Measurements from ENCODE around the gene DIP2B.
"Not testable (repeated sequence)": the region's sequence is repeated elsewhere in the genome, so short reads cannot be mapped to it uniquely, and the experiment has no call there.

Gene DIP2B

GRCh38 chr12:50672158-50672557 is 167.4 kb downstream of the DIP2B start:
- Histone ChIP-seq H3K27ac (no peak overlapping the region), H3K9me3 (ENCODE audit: low read depth, low read length) (no peaks in the 10 kb centered on the region), H3K36me3 (ENCODE audit: insufficient read depth, low read length) (no peaks in the 10 kb centered on the region), H3K4me3 (no peak overlapping the region), H3K9ac (ENCODE audit: insufficient read length) (no peak overlapping the region)
- TF ChIP-seq FOXP2 (optimal IDR thresholded peaks at IDR 0.05; ENCODE audit: control extremely low read depth, extremely low read length, insufficient read depth) (no peak), POLR2AphosphoS5 (IDR thresholded peaks at IDR 0.05; ENCODE audit: borderline replicate concordance, low read depth, low read length) (no peak)
- no peak for DNase-seq (ENCODE audit: low read depth, low spot score)

- DNase-seq (ENCODE audit: low read depth, low spot score), result no peak
- Histone ChIP-seq H3K27ac (no peak overlapping the region), H3K36me3 (ENCODE audit: insufficient read depth, low read length) (no peaks in the 10 kb centered on the region), H3K9ac (ENCODE audit: insufficient read length) (no peak overlapping the region), H3K9me3 (ENCODE audit: low read depth, low read length) (no peaks in the 10 kb centered on the region), H3K4me3 (no peak overlapping the region)
- TF ChIP-seq EZH2 (IDR thresholded peaks at IDR 0.05) (no peak), POLR2AphosphoS5 (IDR thresholded peaks at IDR 0.05; ENCODE audit: borderline replicate concordance, low read depth, low read length) (no peak), FOXP2 (optimal IDR thresholded peaks at IDR 0.05; ENCODE audit: control extremely low read depth, extremely low read length, insufficient read depth) (no peak)
Observed at GRCh38 chr12:50676756-50677155, 172.0 kb downstream of the DIP2B start.

GRCh38 chr12:50677858-50678257 is 173.1 kb downstream of the DIP2B start:
- Histone ChIP-seq H3K27ac (no peak overlapping the region), H3K9ac (ENCODE audit: insufficient read length) (no peak overlapping the region), H3K36me3 (ENCODE audit: insufficient read depth, low read length) (no peaks in the 10 kb centered on the region), H3K9me3 (ENCODE audit: low read depth, low read length) (no peaks in the 10 kb centered on the region), H3K4me3 (no peak overlapping the region)
- no peak for TF ChIP-seq POLR2AphosphoS5 (IDR thresholded peaks at IDR 0.05; ENCODE audit: borderline replicate concordance, low read depth, low read length)
- TF ChIP-seq FOXP2 (optimal IDR thresholded peaks at IDR 0.05; ENCODE audit: control extremely low read depth, extremely low read length, insufficient read depth), result no peak
- TF ChIP-seq EZH2 (IDR thresholded peaks at IDR 0.05), result no peak
- no peak for DNase-seq (ENCODE audit: low read depth, low spot score)

- H3K36me3 ChIP-seq (ENCODE audit: insufficient read depth, low read length), result no peaks in the 10 kb centered on the region
Observed at GRCh38 chr12:50678650-50679365, 174.0 kb downstream of the DIP2B start.

GRCh38 chr12:50679612-50680011 is 174.8 kb downstream of the DIP2B start:
- Histone ChIP-seq H3K4me3 (no peak overlapping the region), H3K36me3 (ENCODE audit: insufficient read depth, low read length) (no peaks in the 10 kb centered on the region), H3K9ac (ENCODE audit: insufficient read length) (no peak overlapping the region), H3K9me3 (ENCODE audit: low read depth, low read length) (no peaks in the 10 kb centered on the region), H3K27ac (no peak overlapping the region)
- TF ChIP-seq FOXP2 (optimal IDR thresholded peaks at IDR 0.05; ENCODE audit: control extremely low read depth, extremely low read length, insufficient read depth) (no peak), POLR2AphosphoS5 (IDR thresholded peaks at IDR 0.05; ENCODE audit: borderline replicate concordance, low read depth, low read length) (no peak), EZH2 (IDR thresholded peaks at IDR 0.05) (no peak)
- DNase-seq (ENCODE audit: low read depth, low spot score), result no peak

More at GRCh38 chr12:50678650-50679365, 174.0 kb downstream of the DIP2B start:
- TF ChIP-seq EZH2 (IDR thresholded peaks at IDR 0.05) (no peak), FOXP2 (optimal IDR thresholded peaks at IDR 0.05; ENCODE audit: control extremely low read depth, extremely low read length, insufficient read depth) (no peak), POLR2AphosphoS5 (IDR thresholded peaks at IDR 0.05; ENCODE audit: borderline replicate concordance, low read depth, low read length) (no peak)
- Histone ChIP-seq H3K4me3 (no peak overlapping the region), H3K9me3 (ENCODE audit: low read depth, low read length) (no peaks in the 10 kb centered on the region), H3K27ac (no peak overlapping the region), H3K9ac (ENCODE audit: insufficient read length) (no peak overlapping the region)
- no peak for DNase-seq (ENCODE audit: low read depth, low spot score)

GRCh38 chr12:50681064-50681463 is 176.3 kb downstream of the DIP2B start:
- not testable (repeated sequence) for H3K9me3 ChIP-seq (ENCODE audit: low read depth, low read length); DNase-seq (ENCODE audit: low read depth, low spot score); H3K27ac ChIP-seq; H3K36me3 ChIP-seq (ENCODE audit: insufficient read depth, low read length); H3K9ac ChIP-seq (ENCODE audit: insufficient read length); H3K4me3 ChIP-seq

- no peak for DNase-seq (ENCODE audit: low read depth, low spot score)
- H3K9ac ChIP-seq (ENCODE audit: insufficient read length), result no peak overlapping the region
- no peaks in the 10 kb centered on the region for H3K9me3 ChIP-seq (ENCODE audit: low read depth, low read length)
- H3K4me3 ChIP-seq, result no peak overlapping the region
- no peak overlapping the region for H3K27ac ChIP-seq
- no peak for TF ChIP-seq FOXP2 (optimal IDR thresholded peaks at IDR 0.05; ENCODE audit: control extremely low read depth, extremely low read length, insufficient read depth)
- no peak for TF ChIP-seq EZH2 (IDR thresholded peaks at IDR 0.05)
- TF ChIP-seq POLR2AphosphoS5 (IDR thresholded peaks at IDR 0.05; ENCODE audit: borderline replicate concordance, low read depth, low read length), result no peak
- H3K36me3 ChIP-seq (ENCODE audit: insufficient read depth, low read length), result 0 out of 2 replicates have a peak, but pooled peaks cover 3% of the 10 kb centered on the region
Observed at GRCh38 chr12:50685641-50686040, 180.9 kb downstream of the DIP2B start.

GRCh38 chr12:50686406-50686805 is 181.6 kb downstream of the DIP2B start:
- H3K9me3 ChIP-seq (ENCODE audit: low read depth, low read length), result no peaks in the 10 kb centered on the region
- DNase-seq (ENCODE audit: low read depth, low spot score), result no peak
- H3K36me3 ChIP-seq (ENCODE audit: insufficient read depth, low read length), result 0 out of 2 replicates have a peak, but pooled peaks cover 3% of the 10 kb centered on the region
- TF ChIP-seq POLR2AphosphoS5 (IDR thresholded peaks at IDR 0.05; ENCODE audit: borderline replicate concordance, low read depth, low read length) (no peak), EZH2 (IDR thresholded peaks at IDR 0.05) (no peak), FOXP2 (optimal IDR thresholded peaks at IDR 0.05; ENCODE audit: control extremely low read depth, extremely low read length, insufficient read depth) (no peak)
- no peak overlapping the region for H3K9ac ChIP-seq (ENCODE audit: insufficient read length)
- H3K4me3 ChIP-seq, result no peak overlapping the region
- H3K27ac ChIP-seq, result no peak overlapping the region

GRCh38 chr12:50686976-50687375 is 182.2 kb downstream of the DIP2B start:
- Histone ChIP-seq H3K9ac (ENCODE audit: insufficient read length) (no peak overlapping the region), H3K4me3 (no peak overlapping the region), H3K9me3 (ENCODE audit: low read depth, low read length) (no peaks in the 10 kb centered on the region), H3K27ac (no peak overlapping the region), H3K36me3 (ENCODE audit: insufficient read depth, low read length) (0 out of 2 replicates have a peak, but pooled peaks cover 3% of the 10 kb centered on the region)
- TF ChIP-seq FOXP2 (optimal IDR thresholded peaks at IDR 0.05; ENCODE audit: control extremely low read depth, extremely low read length, insufficient read depth) (no peak), EZH2 (IDR thresholded peaks at IDR 0.05) (no peak)
- no peak for DNase-seq (ENCODE audit: low read depth, low spot score)
